Measurements from ENCODE around the gene PRELID3B. TPM values are rescaled to one million over a fixed set of nuclear protein-coding genes. Genes with fewer than 3 reads are reported as not detected.

PRELID3B gene
- total RNA-seq, 1 donor from 2014 or later, result 46.6 TPM

GRCh38 chr20:58991715-58992114 is 50.9 kb downstream of the PRELID3B start:
- intact Hi-C loops (cut with micrococcal nuclease), result no loop called here
- Histone ChIP-seq H3K27me3 (ENCODE audit: low read depth) (no peaks in the 10 kb centered on the region), H3K9me3 (replicated peaks) (no peaks in the 10 kb centered on the region), H3K36me3 (peaks cover 100% of the 10 kb centered on the region), H3K27ac (replicated peaks) (no peak overlapping the region), H3K4me1 (peaks cover 34% of the 10 kb centered on the region), H3K4me3 (no peak overlapping the region)
- no peak for DNase-seq
- no peak for TF ChIP-seq CTCF (IDR thresholded peaks at IDR 0.05; ENCODE audit: borderline replicate concordance)

- TF ChIP-seq CTCF (IDR thresholded peaks at IDR 0.05; ENCODE audit: borderline replicate concordance), result no peak
- H3K9me3 ChIP-seq (replicated peaks), result no peaks in the 10 kb centered on the region
- DNase-seq, result no peak
- H3K36me3 ChIP-seq, result peaks cover 99% of the 10 kb centered on the region
- no peak overlapping the region for H3K27ac ChIP-seq (replicated peaks)
- no peaks in the 10 kb centered on the region for H3K27me3 ChIP-seq (ENCODE audit: low read depth)
- peaks cover 43% of the 10 kb centered on the region for H3K4me1 ChIP-seq
- intact Hi-C loops (cut with micrococcal nuclease), result no loop called here
- H3K4me3 ChIP-seq, result no peak overlapping the region
Observed at GRCh38 chr20:58990651-58991445, 51.7 kb downstream of the PRELID3B start.

- H3K4me1 ChIP-seq, result peaks cover 44% of the 10 kb centered on the region
- H3K27ac ChIP-seq (replicated peaks), result no peak overlapping the region
- no peak for DNase-seq
- H3K36me3 ChIP-seq, result peaks cover 82% of the 10 kb centered on the region
- H3K27me3 ChIP-seq (ENCODE audit: low read depth), result no peaks in the 10 kb centered on the region
- no peak overlapping the region for H3K4me3 ChIP-seq
- TF ChIP-seq CTCF (IDR thresholded peaks at IDR 0.05; ENCODE audit: borderline replicate concordance), result no peak
- intact Hi-C loops (cut with micrococcal nuclease), result loop anchor here (10.0 kb wide), 1 partner anchor 84 kb away; no protein-coding TSS in a partner anchor
- H3K9me3 ChIP-seq (replicated peaks), result no peaks in the 10 kb centered on the region
Observed at GRCh38 chr20:58989196-58989595, 53.4 kb downstream of the PRELID3B start.

GRCh38 chr20:58988565-58988882 is 54.1 kb downstream of the PRELID3B start:
- Histone ChIP-seq H3K36me3 (peaks cover 75% of the 10 kb centered on the region), H3K27ac (replicated peaks) (no peak overlapping the region), H3K4me1 (peaks cover 45% of the 10 kb centered on the region), H3K9me3 (replicated peaks) (no peaks in the 10 kb centered on the region), H3K4me3 (no peak overlapping the region), H3K27me3 (ENCODE audit: low read depth) (no peaks in the 10 kb centered on the region)
- TF ChIP-seq CTCF (IDR thresholded peaks at IDR 0.05; ENCODE audit: borderline replicate concordance), result no peak
- intact Hi-C loops (cut with micrococcal nuclease), result loop anchor here (10.0 kb wide), 1 partner anchor 84 kb away; no protein-coding TSS in a partner anchor
- no peak for DNase-seq

GRCh38 chr20:58987790-58988564 is 54.6 kb downstream of the PRELID3B start:
- intact Hi-C loops (cut with micrococcal nuclease), result loop anchor here (10.0 kb wide), 1 partner anchor 83 kb away; no protein-coding TSS in a partner anchor

More at GRCh38 chr20:58987790-58988564, 54.6 kb downstream of the PRELID3B start:
- H3K4me1 ChIP-seq, result peaks cover 45% of the 10 kb centered on the region
- no peak overlapping the region for H3K27ac ChIP-seq (replicated peaks)
- no peak for TF ChIP-seq CTCF (IDR thresholded peaks at IDR 0.05; ENCODE audit: borderline replicate concordance)
- H3K27me3 ChIP-seq (ENCODE audit: low read depth), result no peaks in the 10 kb centered on the region
- H3K4me3 ChIP-seq, result no peak overlapping the region
- H3K36me3 ChIP-seq, result peaks cover 70% of the 10 kb centered on the region
- DNase-seq, result no peak
- no peaks in the 10 kb centered on the region for H3K9me3 ChIP-seq (replicated peaks)
